ENCODE data around the gene DCBLD1.

- TF ChIP-seq, protein P1, sequence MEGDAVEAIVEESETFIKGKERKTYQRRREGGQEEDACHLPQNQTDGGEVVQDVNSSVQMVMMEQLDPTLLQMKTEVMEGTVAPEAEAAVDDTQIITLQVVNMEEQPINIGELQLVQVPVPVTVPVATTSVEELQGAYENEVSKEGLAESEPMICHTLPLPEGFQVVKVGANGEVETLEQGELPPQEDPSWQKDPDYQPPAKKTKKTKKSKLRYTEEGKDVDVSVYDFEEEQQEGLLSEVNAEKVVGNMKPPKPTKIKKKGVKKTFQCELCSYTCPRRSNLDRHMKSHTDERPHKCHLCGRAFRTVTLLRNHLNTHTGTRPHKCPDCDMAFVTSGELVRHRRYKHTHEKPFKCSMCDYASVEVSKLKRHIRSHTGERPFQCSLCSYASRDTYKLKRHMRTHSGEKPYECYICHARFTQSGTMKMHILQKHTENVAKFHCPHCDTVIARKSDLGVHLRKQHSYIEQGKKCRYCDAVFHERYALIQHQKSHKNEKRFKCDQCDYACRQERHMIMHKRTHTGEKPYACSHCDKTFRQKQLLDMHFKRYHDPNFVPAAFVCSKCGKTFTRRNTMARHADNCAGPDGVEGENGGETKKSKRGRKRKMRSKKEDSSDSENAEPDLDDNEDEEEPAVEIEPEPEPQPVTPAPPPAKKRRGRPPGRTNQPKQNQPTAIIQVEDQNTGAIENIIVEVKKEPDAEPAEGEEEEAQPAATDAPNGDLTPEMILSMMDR (IDR thresholded peaks at IDR 0.05) = no peak
- TF ChIP-seq POLR2A (IDR thresholded peaks at IDR 0.05) = no peak
Observed at GRCh38 chr6:117531346-117531745, 48.9 kb downstream of the DCBLD1 start.

All from Peyer's patch (tissue), 4 donors.